AG09309 (cell line): Measurements from ENCODE around the gene NAV2.

Experiments
- DNase-seq: peaks from one replicate; pipeline ENCODE4 v3.0.0-alpha.2; 2010; ENCODE audit warnings: low read depth
- H3K4me3 ChIP-seq: 2 replicates; pipeline ENCODE4 v1.5.1; 2011; ENCODE audit warnings: mild to moderate bottlenecking, low read depth, low read length, moderate library complexity; ENCODE audit not compliant: control insufficient read depth
- CTCF ChIP-seq: IDR thresholded peaks from 2 replicates; pipeline ENCODE4 v1.5.1; 2011; ENCODE audit warnings: mild to moderate bottlenecking, low read depth, low read length, inconsistent platforms; ENCODE audit not compliant: insufficient read depth, control insufficient read depth; ENCODE audit errors: missing control alignments

The NAV2 gene

GRCh38 chr11:19917069-19917468 is 204.4 kb downstream of the NAV2 start:
- TF ChIP-seq CTCF: no peak
- H3K4me3 ChIP-seq: no peak overlapping the region
- DNase-seq: no peak

GRCh38 chr11:19918302-19919049 is 205.8 kb downstream of the NAV2 start:
- no peak for TF ChIP-seq CTCF
- DNase-seq: peak; percentile 24
- no peak overlapping the region for H3K4me3 ChIP-seq

GRCh38 chr11:19919050-19919561 is 206.5 kb downstream of the NAV2 start:
- peak; percentile 96 for DNase-seq
- H3K4me3 ChIP-seq: no peak overlapping the region
- no peak for TF ChIP-seq CTCF

- TF ChIP-seq CTCF: no peak
- DNase-seq: no peak
- H3K4me3 ChIP-seq: no peak overlapping the region
Observed at GRCh38 chr11:19920982-19921381, 208.3 kb downstream of the NAV2 start.

GRCh38 chr11:19921976-19922688 is 209.5 kb downstream of the NAV2 start:
- no peak for TF ChIP-seq CTCF
- H3K4me3 ChIP-seq: no peak overlapping the region
- no peak for DNase-seq

- DNase-seq: no peak
- TF ChIP-seq CTCF: no peak
- H3K4me3 ChIP-seq: no peak overlapping the region
Observed at GRCh38 chr11:19922689-19923035, 210.0 kb downstream of the NAV2 start.
